A549 (cell line): ENCODE data around the gene GM2A. TPM values are rescaled to one million over a fixed set of nuclear protein-coding genes. Genes with fewer than 3 reads are reported as not detected.

ENCODE experiments used
- ATAC-seq, 2 experiments: fragments of 200-7000 bp in 1 of 2; fragments of >200 bp in 1 of 2; cut with Nextera tagmentation in 1 of 2; cut with Tn5 transposase in 1 of 2; 3 replicates each; pipeline versions ENCODE4 v1.8.0 to v1.9.1; 2018 to 2020; ENCODE audit warnings: mild to moderate bottlenecking in 1 of 2, moderate library complexity in 1 of 2
- CTCF ChIA-PET: fragments of 300-600 bp; sonication (Branson Sonifier 250); formaldehyde crosslinking; extraction: SDS; loops from one replicate; lab custom pipeline; 2021; ENCODE audit warnings: antibody characterized with exemption, inconsistent platforms; lab: Yijun Ruan, JAX
- POLR2A ChIA-PET: fragments of 350-600 bp; formaldehyde crosslinking; extraction: SDS; loops from one replicate; lab custom pipeline; 2021; ENCODE audit warnings: antibody characterized with exemption, inconsistent platforms; lab: Yijun Ruan, JAX
- DNase-seq, 2 experiments: peaks; one replicate each; pipeline versions ENCODE4 v3.0.0 to v3.0.0-alpha.2; 2011 to 2016; ENCODE audit warnings: low read depth in 1 of 2, low spot score in 1 of 2
- FAIRE-seq: peaks from 2 replicates; lab custom pipeline; 2011; peaks lifted over from hg19 to GRCh38; lab: Jason Lieb, UNC
- H3K27ac ChIP-seq, 2 experiments: fragments of >200 bp; sonication (Bioruptor Twin); formaldehyde crosslinking; 3 replicates each; pipeline ENCODE4 v1.5.1; 2016 to 2017
- H3K4me1 ChIP-seq: fragments of >200 bp; sonication (Bioruptor Twin); formaldehyde crosslinking; 3 replicates; pipeline ENCODE4 v1.6.1; 2016
- H3K4me2 ChIP-seq: fragments of >200 bp; sonication (Bioruptor Twin); formaldehyde crosslinking; 3 replicates; pipeline ENCODE4 v1.6.1; 2016
- H3K4me3 ChIP-seq: fragments of >200 bp; sonication (Bioruptor Twin); formaldehyde crosslinking; 3 replicates; pipeline ENCODE4 v1.5.1; 2016
- H3K9me3 ChIP-seq: fragments of >200 bp; sonication (Bioruptor Twin); formaldehyde crosslinking; 3 replicates; pipeline ENCODE4 v1.6.1; 2016
- BCL3 ChIP-seq: fragments of >200 bp; sonication (Bioruptor Twin); formaldehyde crosslinking; IDR thresholded peaks from 3 replicates; pipeline ENCODE4 v1.6.1; 2016
- CBX2 ChIP-seq: fragments of 200-600 bp; sonication (generic); IDR thresholded peaks from 2 replicates; pipeline ENCODE4 v1.6.1; 2016; ENCODE audit warnings: low read depth, mild to moderate bottlenecking, borderline replicate concordance
- CBX8 ChIP-seq: fragments of 200-600 bp; sonication (generic); IDR thresholded peaks from 2 replicates; pipeline ENCODE4 v1.6.1; 2016
- CEBPB ChIP-seq, 2 experiments: fragments of >200 bp in 1 of 2; sonication (Bioruptor Twin) in 1 of 2; formaldehyde crosslinking in 1 of 2; IDR thresholded peaks; 2 replicates each; pipeline ENCODE4 v1.6.1; 2012 to 2016
- E2F6 ChIP-seq: IDR thresholded peaks from 2 replicates; pipeline ENCODE4 v1.6.1; 2012; ENCODE audit warnings: low read depth, borderline replicate concordance
- EHF ChIP-seq: fragments of 250-450 bp; sonication (Bioruptor Pico); IDR thresholded peaks from 2 replicates; pipeline ENCODE4 v1.5.0; 2020; ENCODE audit warnings: mild to moderate bottlenecking
- EP300 ChIP-seq, 2 experiments: fragments of >200 bp; sonication (Bioruptor Twin); formaldehyde crosslinking; IDR thresholded peaks; 2 replicates in 1 of 2; 3 replicates in 1 of 2; pipeline ENCODE4 v1.6.1; 2016 to 2017
- ESRRA ChIP-seq: fragments of 150-350 bp; IDR thresholded peaks from 2 replicates; pipeline ENCODE4 v1.6.1; 2014; ENCODE audit warnings: mild to moderate bottlenecking, low read length, borderline replicate concordance
- GATA3 ChIP-seq: IDR thresholded peaks from 2 replicates; pipeline ENCODE4 v1.6.1; 2012; ENCODE audit warnings: borderline replicate concordance
- HMGXB4 ChIP-seq: fragments of 250-450 bp; sonication (Bioruptor Pico); IDR thresholded peaks from 2 replicates; pipeline ENCODE4 v1.5.0; 2021; ENCODE audit warnings: mild to moderate bottlenecking, moderate library complexity, borderline replicate concordance
- HOXA7 ChIP-seq: fragments of 250-450 bp; sonication (Bioruptor Pico); IDR thresholded peaks from 2 replicates; pipeline ENCODE4 v1.5.0; 2020; ENCODE audit warnings: mild to moderate bottlenecking, moderate library complexity
- HOXB5 ChIP-seq: fragments of 250-450 bp; sonication (Bioruptor Pico); IDR thresholded peaks from 2 replicates; pipeline ENCODE4 v1.5.0; 2020; ENCODE audit warnings: mild to moderate bottlenecking, moderate library complexity
- MAX ChIP-seq: IDR thresholded peaks from 2 replicates; pipeline ENCODE4 v1.6.1; 2012
- MAZ ChIP-seq: fragments of 150-350 bp; IDR thresholded peaks from 2 replicates; pipeline ENCODE4 v1.6.1; 2014; ENCODE audit warnings: antibody characterized with exemption, low read depth, low read length, borderline replicate concordance
- MYC ChIP-seq: IDR thresholded peaks from 2 replicates; pipeline ENCODE4 v1.6.1; 2012; ENCODE audit warnings: mild to moderate bottlenecking, inconsistent platforms, low read length, improper control_type of control experiment, borderline replicate concordance
- PHF8 ChIP-seq: fragments of 200-600 bp; sonication (generic); IDR thresholded peaks from 2 replicates; pipeline ENCODE4 v1.6.1; 2016; ENCODE audit warnings: low read depth, mild to moderate bottlenecking, antibody characterized with exemption, moderate library complexity, borderline replicate concordance
- RARB ChIP-seq: fragments of 250-450 bp; sonication (Bioruptor Pico); IDR thresholded peaks from 2 replicates; pipeline ENCODE4 v1.8.0; 2021; ENCODE audit warnings: mild to moderate bottlenecking, moderate library complexity
- RFX5 ChIP-seq: fragments of 450-650 bp; IDR thresholded peaks from 2 replicates; pipeline ENCODE4 v1.7.1; 2014; ENCODE audit warnings: antibody characterized with exemption, mild to moderate bottlenecking, moderate library complexity
- SMC3 ChIP-seq: fragments of >200 bp; sonication (Bioruptor Twin); formaldehyde crosslinking; IDR thresholded peaks from 3 replicates; pipeline ENCODE4 v1.6.1; 2018; ENCODE audit warnings: inconsistent platforms
- TFCP2L1 ChIP-seq: fragments of 250-450 bp; sonication (Bioruptor Pico); IDR thresholded peaks from 2 replicates; pipeline ENCODE4 v1.5.0; 2021; ENCODE audit warnings: mild to moderate bottlenecking
- ZC3H11A ChIP-seq: fragments of 450-650 bp; IDR thresholded peaks from 2 replicates; pipeline ENCODE4 v1.6.1; 2014; ENCODE audit warnings: antibody characterized with exemption, mild to moderate bottlenecking
- ZFP36 ChIP-seq: fragments of 450-650 bp; IDR thresholded peaks from 2 replicates; pipeline ENCODE4 v1.6.1; 2014; ENCODE audit warnings: borderline replicate concordance; ENCODE audit not compliant: partially characterized antibody
- WGBS: methylation state at CpG from one replicate; pipeline ENCODE4 v1.1.6; 2017; ENCODE audit errors: missing lambda C conversion rate; 5-methylcytosine and 5-hydroxymethylcytosine counted together
- polyA plus RNA-seq, 4 experiments: library from polyadenylated mRNA; depleted of rRNA in 3 of 4; stranded (reverse); fragments of >200 nt; fragmentation: RNase III in 1 of 4; extraction: RNeasy Plus Mini Kit Qiagen cat#74134 plus additional on column Dnase treatment in 1 of 4; gene quantifications; 2 replicates in 3 of 4; 3 replicates in 1 of 4; pipeline ENCODE4 v1.2.3, GENCODE V29; 2011 to 2017

GM2A gene
- polyA plus RNA-seq, 2 of the 4 experiments (the other 2 are of a cell fraction): 9.6 to 17.4 TPM

GRCh38 chr5:151236888-151237287 lies 16.1 kb upstream of the GM2A start (continued):
- no peak for TF ChIP-seq CBX2

GRCh38 chr5:151237685-151238084 lies 15.3 kb upstream of the GM2A start:
- no peaks in the 10 kb centered on the region for H3K9me3 ChIP-seq
- TF ChIP-seq PHF8 (no peak), EHF (no peak), EP300 (IDR thresholded peaks at IDR 0.05) (no peak), MAZ (no peak), TFCP2L1 (no peak), HOXB5 (CRISPR knock-in tag) (no peak), ESRRA (no peak), MYC (no peak), HMGXB4 (no peak), RFX5 (no peak), MAX (no peak), BCL3 (no peak), CBX2 (no peak), ZFP36 (no peak), CBX8 (no peak), HOXA7 (CRISPR knock-in tag) (no peak), RARB (CRISPR knock-in tag) (no peak), CEBPB (IDR thresholded peaks at IDR 0.05) (no peak), E2F6 (no peak)
- CTCF ChIA-PET: interaction anchor here (1.0 to 10.0 kb wide), 11 partner anchors 8 to 122 kb away, joined by 3 to 102 read pairs (median 7); no protein-coding TSS in a partner anchor
- no peak overlapping the region for H3K4me3 ChIP-seq
- no peak for DNase-seq
- H3K4me1 ChIP-seq: 0 out of 3 replicates have a peak, but pooled peaks cover 3% of the 10 kb centered on the region
- no peak for FAIRE-seq
- no peak overlapping the region for H3K27ac ChIP-seq
- 81% methylated on average over 7 of the region's 7 CpGs for WGBS
- ATAC-seq: no peak
- POLR2A ChIA-PET: no interaction called here
- H3K4me2 ChIP-seq: no peak overlapping the region

GRCh38 chr5:151238303-151238741 lies 14.7 kb upstream of the GM2A start:
- TF ChIP-seq SMC3 (no peak), GATA3 (no peak), MAX (no peak), MAZ (no peak), ZC3H11A (no peak), HOXB5 (CRISPR knock-in tag) (no peak)
- Histone ChIP-seq H3K4me2 (no peak overlapping the region), H3K27ac (no peak overlapping the region), H3K4me1 (0 out of 3 replicates have a peak, but pooled peaks cover 3% of the 10 kb centered on the region), H3K4me3 (no peak overlapping the region), H3K9me3 (no peaks in the 10 kb centered on the region)
- DNase-seq (no peak), FAIRE-seq (no peak), ATAC-seq (no peak)
- ChIA-PET CTCF (interaction anchor here (0.6 to 10.0 kb wide), 25 partner anchors 9 to 1032 kb away, joined by 3 to 102 read pairs (median 4); partner anchors contain the start of gene CCDC69), POLR2A (no interaction called here)
- 70% methylated on average over 14 of the region's 14 CpGs for WGBS
